Measurements from ENCODE around the gene DCX.

DCX gene

GRCh38 chrX:111411983-111412382, at the start of gene DCX:
TSS of gene DCX (minus strand) at chrX:111412192. CDS start at chrX:111410398, 1,794 bp downstream.
- peak; percentile 68 for DNase-seq (ENCODE audit: low read depth, low spot score)

GRCh38 chrX:111460607-111461006, 48.6 kb upstream of the DCX start:
- no peak for DNase-seq (ENCODE audit: low read depth, low spot score)

GRCh38 chrX:111447298-111447697, 35.3 kb upstream of the DCX start:
- peak; percentile 44 for DNase-seq (ENCODE audit: low read depth, low spot score)

GRCh38 chrX:111445485-111445884, 33.5 kb upstream of the DCX start:
- peak; percentile 38 for DNase-seq (ENCODE audit: low read depth, low spot score)

GRCh38 chrX:111444881-111445280, 32.9 kb upstream of the DCX start:
- DNase-seq (ENCODE audit: low read depth, low spot score): no peak

GRCh38 chrX:111443946-111444345, 32.0 kb upstream of the DCX start:
- no peak for DNase-seq (ENCODE audit: low read depth, low spot score)

- no peak for DNase-seq (ENCODE audit: low read depth, low spot score)
Observed at GRCh38 chrX:111442791-111443190, 30.8 kb upstream of the DCX start.

- DNase-seq (ENCODE audit: low read depth, low spot score): no peak
Observed at GRCh38 chrX:111435469-111435868, 23.5 kb upstream of the DCX start.

- no peak for DNase-seq (ENCODE audit: low read depth, low spot score)
Observed at GRCh38 chrX:111431001-111431400, 19.0 kb upstream of the DCX start.

- peak; percentile 56 for DNase-seq (ENCODE audit: low read depth, low spot score)
Observed at GRCh38 chrX:111411557-111411956, 435 bp downstream of the DCX start.

- no peak for DNase-seq (ENCODE audit: low read depth, low spot score)
Observed at GRCh38 chrX:111410590-111411078, 1.4 kb downstream of the DCX start.

- no peak for DNase-seq (ENCODE audit: low read depth, low spot score)
Observed at GRCh38 chrX:111409326-111409725, 2.7 kb downstream of the DCX start.

GRCh38 chrX:111407948-111408347, 4.0 kb downstream of the DCX start:
- DNase-seq (ENCODE audit: low read depth, low spot score): no peak

GRCh38 chrX:111402344-111402743, 9.6 kb downstream of the DCX start:
- DNase-seq (ENCODE audit: low read depth, low spot score): no peak

GRCh38 chrX:111395149-111395548, 16.8 kb downstream of the DCX start:
- no peak for DNase-seq (ENCODE audit: low read depth, low spot score)

GRCh38 chrX:111394569-111394968, 17.4 kb downstream of the DCX start:
- DNase-seq (ENCODE audit: low read depth, low spot score): no peak

GRCh38 chrX:111387470-111388070, 24.4 kb downstream of the DCX start:
- DNase-seq (ENCODE audit: low read depth, low spot score): no peak

- no peak for DNase-seq (ENCODE audit: low read depth, low spot score)
Observed at GRCh38 chrX:111386615-111387233, 25.3 kb downstream of the DCX start.

- no peak for DNase-seq (ENCODE audit: low read depth, low spot score)
Observed at GRCh38 chrX:111386077-111386476, 25.9 kb downstream of the DCX start.

- DNase-seq (ENCODE audit: low read depth, low spot score): no peak
Observed at GRCh38 chrX:111382277-111382676, 29.7 kb downstream of the DCX start.

- peak; percentile 59 for DNase-seq (ENCODE audit: low read depth, low spot score)
Observed at GRCh38 chrX:111376897-111377578, 35.0 kb downstream of the DCX start.

GRCh38 chrX:111376486-111376885, 35.5 kb downstream of the DCX start:
- no peak for DNase-seq (ENCODE audit: low read depth, low spot score)

- DNase-seq (ENCODE audit: low read depth, low spot score): no peak
Observed at GRCh38 chrX:111375747-111376146, 36.2 kb downstream of the DCX start.
